Muscle of arm (tissue), 14 donors: ENCODE results near the gene TMEM232. TPM values are rescaled to one million over a fixed set of nuclear protein-coding genes. Genes with fewer than 3 reads are reported as not detected.
"Not testable (repeated sequence)": the region's sequence is repeated elsewhere in the genome, so short reads cannot be mapped to it uniquely, and the experiment has no call there.

Experiments used
- DNase-seq: peaks from one replicate; pipeline ENCODE4 v3.0.0-alpha.2; 2013
- long read RNA-seq, 11 donors: transcript quantifications; one replicate each; lab custom pipeline, GENCODE V29; 2026
- polyA plus RNA-seq, 12 donors: library from polyadenylated mRNA; unstranded; fragments of 120-200 nt; gene quantifications; one replicate each; pipeline ENCODE4 v1.2.1, GENCODE V29; 2013; ENCODE audit not compliant: insufficient read length in 12 of 12

The TMEM232 gene
- polyA plus RNA-seq = 1 to 10 TPM in 7 of 12 donors, under 1 TPM in 3, not detected in 2; 0.48 to 2.1 (median 1.1) TPM
- long read RNA-seq, donor 1, partial matches to known transcripts = 0 of 1 reads
- long read RNA-seq, donor 1, other reads (novel, unspliced or antisense) = 0 of 1 reads
- long read RNA-seq, donor 2, partial matches to known transcripts = 0 of 16 reads
- long read RNA-seq, donor 2, other reads (novel, unspliced or antisense) = 16 of 16 reads
- long read RNA-seq, donor 3 = 0 reads
- long read RNA-seq, donor 4 = 0 reads
- long read RNA-seq, donor 5 = 0 reads
- long read RNA-seq, donor 6 = 0 reads
- long read RNA-seq, donor 7 = 0 reads
- long read RNA-seq, donor 8 = 0 reads
- long read RNA-seq, donor 9 = 0 reads
- long read RNA-seq, donor 10 = 0 reads
- long read RNA-seq, donor 11, partial matches to known transcripts = 10 of 10 reads
- long read RNA-seq, donor 11, other reads (novel, unspliced or antisense) = 0 of 10 reads

GRCh38 chr5:110726249-110727024 is at the start of gene TMEM232:
Gene TMEM232, minus strand, starts transcription at chr5:110726671. Its CDS starts 59,319 bp downstream, at chr5:110667352.
- DNase-seq = peak; percentile 19

- no peak for DNase-seq
Measured at GRCh38 chr5:110770286-110770685, 43.8 kb upstream of the TMEM232 start.

GRCh38 chr5:110769000-110769681 is 42.7 kb upstream of the TMEM232 start:
- peak; percentile 27 for DNase-seq

GRCh38 chr5:110768138-110768860 is 41.8 kb upstream of the TMEM232 start:
- peak; percentile 42 for DNase-seq

- no peak for DNase-seq
Measured at GRCh38 chr5:110760158-110760557, 33.7 kb upstream of the TMEM232 start.

GRCh38 chr5:110757118-110757729 is 30.8 kb upstream of the TMEM232 start:
- peak; percentile 29 for DNase-seq

- no peak for DNase-seq
Measured at GRCh38 chr5:110754181-110754580, 27.7 kb upstream of the TMEM232 start.

- DNase-seq = no peak
Measured at GRCh38 chr5:110753600-110753999, 27.1 kb upstream of the TMEM232 start.

GRCh38 chr5:110752953-110753352 is 26.5 kb upstream of the TMEM232 start:
- no peak for DNase-seq

- no peak for DNase-seq
Measured at GRCh38 chr5:110751902-110752762, 25.7 kb upstream of the TMEM232 start.

GRCh38 chr5:110738812-110739651 is 12.6 kb upstream of the TMEM232 start, which contains the start of gene SLC25A46:
Gene SLC25A46, plus strand, starts transcription at chr5:110739007. Its CDS starts 113 bp downstream, at chr5:110739120.
- DNase-seq = peak; percentile 93

- no peak for DNase-seq
Measured at GRCh38 chr5:110738503-110738811, 12.0 kb upstream of the TMEM232 start.

- no peak for DNase-seq
Measured at GRCh38 chr5:110736753-110737152, 10.3 kb upstream of the TMEM232 start.

- DNase-seq = no peak
Measured at GRCh38 chr5:110735556-110735955, 9.1 kb upstream of the TMEM232 start.

GRCh38 chr5:110734101-110734500 is 7.6 kb upstream of the TMEM232 start:
- no peak for DNase-seq

GRCh38 chr5:110731499-110731898 is 5.0 kb upstream of the TMEM232 start:
- not testable (repeated sequence) for DNase-seq

GRCh38 chr5:110727025-110727314 is 499 bp upstream of the TMEM232 start:
- peak; percentile 3 for DNase-seq

GRCh38 chr5:110718311-110718710 is 8.2 kb downstream of the TMEM232 start:
- no peak for DNase-seq
